Measurements from ENCODE around the gene MMP11.

Gene MMP11

GRCh38 chr22:23801886-23802377 lies 29.3 kb downstream of the MMP11 start:
- DNase-seq (ENCODE audit: low read depth): no peak

- DNase-seq (ENCODE audit: low read depth): no peak
Observed at GRCh38 chr22:23803001-23803819, 30.6 kb downstream of the MMP11 start.

GRCh38 chr22:23804781-23805291 lies 32.2 kb downstream of the MMP11 start:
- DNase-seq (ENCODE audit: low read depth): no peak

- no peak for DNase-seq (ENCODE audit: low read depth)
Observed at GRCh38 chr22:23806837-23807236, 34.2 kb downstream of the MMP11 start.

GRCh38 chr22:23812378-23812777 lies 39.7 kb downstream of the MMP11 start:
- DNase-seq (ENCODE audit: low read depth): no peak

- no peak for DNase-seq (ENCODE audit: low read depth)
Observed at GRCh38 chr22:23815541-23816155, 43.0 kb downstream of the MMP11 start.

- DNase-seq (ENCODE audit: low read depth): no peak
Observed at GRCh38 chr22:23816156-23816976, 43.7 kb downstream of the MMP11 start.

GRCh38 chr22:23817146-23817545 lies 44.5 kb downstream of the MMP11 start:
- DNase-seq (ENCODE audit: low read depth): no peak

GRCh38 chr22:23818541-23818940 lies 45.9 kb downstream of the MMP11 start:
- no peak for DNase-seq (ENCODE audit: low read depth)

GRCh38 chr22:23820748-23821211 lies 48.1 kb downstream of the MMP11 start:
- DNase-seq (ENCODE audit: low read depth): no peak

- DNase-seq (ENCODE audit: low read depth): no peak
Observed at GRCh38 chr22:23822101-23822671, 49.5 kb downstream of the MMP11 start.

- no peak for DNase-seq (ENCODE audit: low read depth)
Observed at GRCh38 chr22:23823331-23823791, 50.7 kb downstream of the MMP11 start.

- no peak for DNase-seq (ENCODE audit: low read depth)
Observed at GRCh38 chr22:23824476-23825245, 52.0 kb downstream of the MMP11 start.

- no peak for DNase-seq (ENCODE audit: low read depth)
Observed at GRCh38 chr22:23825246-23825905, 52.7 kb downstream of the MMP11 start.

GRCh38 chr22:23826510-23827350 lies 54.1 kb downstream of the MMP11 start:
- no peak for DNase-seq (ENCODE audit: low read depth)

GRCh38 chr22:23827351-23827995 lies 54.8 kb downstream of the MMP11 start:
- DNase-seq (ENCODE audit: low read depth): no peak

- DNase-seq (ENCODE audit: low read depth): no peak
Observed at GRCh38 chr22:23828800-23829680, 56.4 kb downstream of the MMP11 start.

- no peak for DNase-seq (ENCODE audit: low read depth)
Observed at GRCh38 chr22:23829845-23830372, 57.3 kb downstream of the MMP11 start.

Measured in stimulated activated CD8-positive, alpha-beta memory T cell treated with anti-CD3 and anti-CD28 coated beads, Interleukin-12 subunit alpha, Interleukin-12 subunit beta, amount 100 ng/mL, for 1 hour (primary cell).